H1 (cell line): ENCODE data around the gene CACNA1D.

ENCODE experiments used
- EZH2 ChIP-seq: fragments of 200-600 bp; sonication (generic); IDR thresholded peaks from 2 replicates; pipeline ENCODE4 v1.7.1; 2012; ENCODE audit warnings: low read depth, mild to moderate bottlenecking, moderate library complexity, low read length, inconsistent platforms; ENCODE audit not compliant: severe bottlenecking
- POLR2AphosphoS5 ChIP-seq: IDR thresholded peaks from 2 replicates; pipeline ENCODE4 v1.6.1; 2011; ENCODE audit warnings: low read depth, low read length

- TF ChIP-seq POLR2AphosphoS5 (no peak), EZH2 (no peak)
These were observed 210.8 kb downstream of the CACNA1D start for GRCh38 chr3:53705024-53705745.
